Measurements from ENCODE around the gene EPHA3.

EPHA3 gene

DNA sequence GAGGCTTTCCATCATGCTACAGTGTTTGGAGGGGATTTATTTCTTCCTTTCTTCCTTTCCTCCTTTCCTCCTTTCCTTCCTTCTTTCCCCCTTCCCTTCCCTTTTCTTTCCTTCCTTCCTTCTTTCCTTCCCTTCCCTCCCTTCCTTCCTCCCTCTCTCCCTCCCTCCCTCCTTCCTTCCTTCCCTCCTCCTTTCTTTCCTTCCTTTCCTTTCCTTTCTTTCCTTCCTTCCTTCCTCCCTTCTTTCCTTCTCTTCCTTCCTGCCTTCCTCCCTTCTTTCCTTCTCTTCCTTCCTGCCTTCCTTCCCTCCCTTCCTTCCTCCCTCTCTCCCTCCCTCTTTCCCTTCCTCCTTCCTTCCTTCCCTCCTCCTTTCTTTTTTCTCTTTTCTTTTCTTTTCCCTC, 127.2 kb downstream of the EPHA3 start:
- DNase-seq = no peak

DNA sequence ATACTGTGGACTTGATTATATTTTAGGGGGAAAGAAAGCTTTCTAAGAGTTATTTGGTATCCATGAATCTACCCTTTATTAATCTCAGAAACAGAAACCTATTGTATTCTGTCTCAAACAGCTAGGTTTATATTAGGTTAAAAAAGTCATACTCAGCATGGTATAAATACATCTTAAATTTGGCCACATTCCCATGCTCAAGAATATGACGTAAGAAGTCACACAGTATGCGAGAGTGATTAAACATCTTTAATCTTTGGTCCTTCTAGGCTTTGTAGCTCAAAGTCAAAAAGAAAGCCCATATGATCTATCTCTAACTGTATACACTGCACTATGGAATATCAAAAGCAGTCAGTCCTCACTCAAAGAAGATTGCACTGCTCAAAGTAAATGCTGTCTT, 131.4 kb downstream of the EPHA3 start:
- DNase-seq = no peak

DNA sequence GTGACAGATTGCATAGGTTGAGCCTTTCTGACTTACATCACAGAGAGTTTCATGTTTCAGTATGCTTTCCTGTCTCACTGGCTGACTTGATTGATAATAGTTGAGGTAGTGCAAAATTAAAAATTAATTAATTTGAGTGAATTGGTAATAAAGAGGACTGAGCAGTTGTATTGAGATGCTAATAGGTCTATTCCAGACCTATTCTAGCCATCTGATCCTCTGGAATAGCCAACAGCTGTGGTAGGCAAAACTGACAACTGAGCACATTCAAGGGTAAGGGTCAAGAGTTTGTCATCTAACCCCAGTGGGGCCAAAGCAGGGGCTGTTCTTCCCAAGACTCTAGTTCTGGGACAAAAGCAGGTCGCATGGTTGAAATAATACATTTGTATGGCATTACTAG, 132.4 kb downstream of the EPHA3 start:
- DNase-seq = no peak

DNA sequence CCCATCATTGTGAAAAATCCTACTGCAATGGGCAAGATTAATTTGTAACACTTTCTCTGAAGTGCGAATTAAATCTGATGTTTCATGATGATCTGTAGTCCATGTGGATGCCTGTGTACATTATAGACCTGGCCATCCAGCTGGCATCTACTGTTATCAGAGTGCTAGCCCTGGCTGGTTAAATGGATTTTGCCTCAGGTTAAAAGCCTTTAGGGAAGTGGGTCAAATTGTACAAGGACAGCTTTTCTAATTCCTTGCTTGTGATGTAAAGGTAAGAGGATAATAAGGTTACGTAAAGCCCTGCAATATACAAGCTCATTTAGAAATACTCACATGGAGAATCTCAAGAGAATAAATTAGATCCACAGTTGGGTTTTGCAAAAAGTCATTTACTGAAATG, 138.2 kb downstream of the EPHA3 start:
- no peak for DNase-seq

DNA sequence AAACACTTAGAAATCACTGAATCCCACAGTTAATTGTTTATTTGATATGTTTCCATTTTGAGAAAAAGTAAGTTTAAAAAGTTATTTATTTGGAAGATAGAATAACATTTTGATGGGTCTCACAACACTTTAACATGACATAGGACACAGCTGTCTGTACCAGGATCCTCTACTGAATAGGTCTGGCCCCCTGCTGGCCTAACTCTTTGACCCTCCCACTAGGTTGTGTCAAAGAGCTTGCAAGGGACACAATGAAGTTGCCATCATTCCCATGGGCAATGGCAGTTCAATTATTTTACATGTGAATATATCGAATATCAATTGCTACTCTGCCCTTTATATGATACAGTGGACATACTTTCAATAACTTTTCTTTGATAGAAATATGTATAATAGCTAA, 138.9 kb downstream of the EPHA3 start:
- no peak for DNase-seq

DNA sequence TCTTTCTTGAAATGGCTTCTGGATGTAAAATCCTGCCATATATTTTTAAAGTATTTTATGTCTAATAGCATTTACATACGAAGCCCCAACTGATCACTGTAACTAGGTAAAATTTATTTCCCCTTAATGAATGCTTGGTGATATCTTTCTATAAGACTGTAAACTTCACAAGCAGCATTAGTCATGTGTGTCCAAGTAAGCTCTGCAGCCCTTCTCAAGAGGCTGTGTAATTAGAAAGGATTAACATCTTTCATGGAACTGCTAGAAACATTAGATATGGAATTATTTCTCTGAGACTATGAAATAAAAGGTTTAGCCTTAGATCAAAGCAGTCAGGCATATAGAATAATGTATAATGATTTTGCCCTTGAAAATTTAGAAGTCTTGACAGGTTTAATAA, 143.3 kb downstream of the EPHA3 start:
- DNase-seq = no peak

DNA sequence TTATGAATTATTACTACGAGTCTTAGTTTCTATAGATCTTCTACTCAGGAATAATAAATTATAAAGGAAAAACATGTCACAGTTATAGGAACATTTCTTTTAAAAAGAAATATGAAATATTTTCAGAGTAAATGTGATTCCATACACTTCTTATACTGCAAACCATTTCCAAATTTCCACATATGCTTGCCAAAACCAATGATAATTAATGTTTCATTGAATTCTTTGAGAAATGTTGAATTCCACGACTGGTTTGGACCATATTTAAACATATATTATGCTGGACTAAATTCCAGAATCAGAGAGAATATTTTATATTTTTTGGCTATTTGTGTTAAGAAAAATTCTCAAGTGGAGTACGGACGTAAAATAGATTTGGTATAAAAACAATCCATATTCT, 144.6 kb downstream of the EPHA3 start:
- no peak for DNase-seq

DNA sequence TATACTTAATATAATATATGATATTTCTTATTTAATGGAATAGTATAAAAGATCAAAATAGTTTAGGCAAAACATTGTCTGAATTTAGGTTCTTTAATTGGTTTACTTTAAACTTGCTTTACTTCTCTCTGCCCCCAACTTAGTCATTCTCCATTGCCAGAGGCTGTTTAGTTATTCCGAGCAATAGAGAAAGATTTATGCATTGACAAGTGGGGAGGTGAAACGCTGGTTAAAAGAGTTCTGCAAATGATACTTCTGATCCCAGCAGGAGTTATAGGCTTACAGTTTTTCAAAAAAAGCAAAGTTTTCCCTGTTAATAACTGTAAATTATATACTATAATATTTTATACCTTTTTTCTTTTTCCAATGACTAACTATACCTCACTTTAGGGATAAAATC, 145.4 kb downstream of the EPHA3 start:
- DNase-seq = no peak

DNA sequence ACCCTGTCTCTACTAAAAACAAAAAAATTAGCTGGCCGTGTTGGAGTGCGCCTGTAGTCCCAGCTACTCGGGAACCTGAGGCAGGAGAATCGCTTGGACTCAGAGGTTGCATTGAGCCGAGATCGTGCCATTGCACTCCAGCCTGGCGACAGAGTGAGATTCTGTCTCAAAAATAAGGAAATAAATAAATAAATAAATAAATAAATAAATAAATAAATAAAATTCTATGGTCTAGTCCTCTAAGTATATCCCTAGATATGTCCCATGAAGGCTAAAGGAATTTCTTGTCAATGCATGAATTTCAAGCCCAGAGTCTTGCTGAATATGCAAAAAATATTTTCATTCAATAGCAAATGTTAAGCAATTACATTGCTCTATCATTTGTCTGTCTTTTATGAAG, 149.0 kb downstream of the EPHA3 start:
- DNase-seq = no peak

DNA sequence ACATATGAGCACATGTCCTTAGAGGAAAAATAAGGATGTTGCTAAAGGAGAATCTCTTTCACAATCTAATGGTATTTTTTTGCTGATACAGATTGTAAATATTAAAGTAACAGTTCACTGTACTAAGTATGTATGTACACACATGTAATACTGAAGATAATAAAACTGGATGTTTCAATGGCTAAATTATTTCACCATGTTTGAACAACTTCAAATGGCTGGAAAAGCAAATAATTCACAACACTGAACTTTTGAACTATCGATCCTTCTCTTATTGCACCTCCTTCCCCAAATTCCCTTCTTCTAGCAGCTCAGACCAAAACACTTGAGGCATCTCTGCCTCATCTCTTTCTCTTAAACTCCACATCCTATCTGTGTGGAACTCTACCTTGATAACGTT, 149.5 kb downstream of the EPHA3 start:
- DNase-seq = no peak

DNA sequence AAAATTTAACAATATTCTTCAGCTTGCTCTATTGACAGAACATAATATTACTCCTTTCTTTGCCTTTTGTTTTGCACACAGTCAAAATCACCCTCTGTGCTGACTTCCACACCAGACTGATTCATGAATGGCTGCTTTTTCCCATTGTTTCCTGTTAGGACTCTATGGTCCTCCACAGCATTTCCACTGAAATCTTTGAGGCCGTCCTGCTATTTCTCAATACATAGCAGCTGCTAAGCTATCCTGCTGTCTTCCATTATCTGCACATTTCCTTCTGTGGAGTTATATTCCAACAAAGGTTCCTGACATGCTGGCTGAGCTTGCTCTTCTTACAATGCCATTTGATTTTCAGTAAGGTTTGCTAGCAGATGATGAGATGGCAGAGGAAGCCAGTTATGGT, 153.3 kb downstream of the EPHA3 start:
- no peak for DNase-seq

DNA sequence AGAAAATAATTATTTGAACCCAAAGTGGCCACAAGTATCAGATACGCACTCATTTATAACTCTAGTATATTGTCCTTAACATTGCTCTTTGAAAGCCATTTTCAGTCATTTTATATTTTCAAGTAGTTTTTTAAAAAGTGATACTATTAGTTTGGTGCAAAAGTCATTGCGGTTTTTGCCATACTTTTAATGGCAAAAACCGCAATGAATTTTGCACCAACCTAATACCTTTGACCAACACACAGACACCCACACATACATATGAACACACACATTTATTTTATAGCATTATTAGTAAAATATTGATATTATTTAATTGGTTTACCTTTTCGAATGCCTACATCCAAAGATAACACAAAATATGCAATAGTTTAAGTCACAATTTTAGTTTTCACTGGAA, 154.3 kb downstream of the EPHA3 start:
- no peak for DNase-seq

DNA sequence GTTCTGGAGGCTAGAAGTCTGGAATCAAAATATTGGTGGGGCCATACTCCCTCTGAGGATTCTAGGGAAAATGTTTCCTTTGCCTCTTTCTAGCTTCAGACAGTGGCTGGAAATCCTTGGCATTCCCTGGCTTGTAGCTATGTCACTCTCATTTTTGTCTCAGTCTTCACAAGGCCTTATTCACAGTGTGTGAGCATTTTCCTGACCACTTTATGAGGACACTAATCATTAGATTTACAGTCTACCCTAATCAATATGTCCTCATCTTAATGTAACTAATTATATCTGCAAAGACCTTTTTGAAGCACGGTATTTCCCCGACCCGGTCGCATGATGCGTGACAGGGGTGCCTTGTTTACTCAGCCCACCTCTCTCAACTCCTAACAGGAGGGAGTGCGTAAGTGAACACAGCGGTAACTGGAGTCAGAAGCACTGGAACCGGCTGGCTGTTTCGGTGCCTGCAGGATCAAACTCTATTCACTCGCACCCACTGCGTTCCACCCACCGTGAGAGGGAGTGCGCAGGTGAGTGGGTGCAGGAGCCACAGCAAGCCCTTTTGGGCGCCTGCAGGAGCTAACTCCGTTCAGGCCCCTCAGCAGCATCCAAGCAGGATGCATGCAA, 155.0 kb downstream of the EPHA3 start:
- no peak for DNase-seq

DNA sequence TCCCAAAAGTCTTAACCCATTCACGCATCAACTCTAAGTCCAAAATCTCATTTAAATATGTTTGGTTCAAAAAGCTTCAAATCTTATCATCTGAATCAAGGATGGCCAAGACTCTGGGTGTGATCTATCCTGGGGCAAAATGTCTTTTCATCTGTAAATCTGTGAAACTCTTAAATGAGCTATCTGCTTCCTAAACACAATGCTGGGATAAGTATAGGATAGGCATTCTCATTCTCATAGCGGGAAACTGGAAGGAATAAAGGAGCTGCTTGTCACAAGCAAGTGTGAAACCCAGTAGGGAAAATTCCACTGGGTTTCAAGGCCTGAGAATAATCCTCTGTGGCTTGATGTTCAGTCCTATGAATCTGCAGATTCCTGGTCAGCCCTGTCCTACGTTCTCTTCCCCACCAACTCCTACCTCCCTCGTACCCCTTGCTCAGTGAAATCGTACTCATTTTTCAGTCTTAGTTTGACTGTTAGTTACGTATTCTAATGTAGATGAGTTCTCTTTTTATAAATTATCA, 156.7 kb downstream of the EPHA3 start:
- no peak for DNase-seq

DNA sequence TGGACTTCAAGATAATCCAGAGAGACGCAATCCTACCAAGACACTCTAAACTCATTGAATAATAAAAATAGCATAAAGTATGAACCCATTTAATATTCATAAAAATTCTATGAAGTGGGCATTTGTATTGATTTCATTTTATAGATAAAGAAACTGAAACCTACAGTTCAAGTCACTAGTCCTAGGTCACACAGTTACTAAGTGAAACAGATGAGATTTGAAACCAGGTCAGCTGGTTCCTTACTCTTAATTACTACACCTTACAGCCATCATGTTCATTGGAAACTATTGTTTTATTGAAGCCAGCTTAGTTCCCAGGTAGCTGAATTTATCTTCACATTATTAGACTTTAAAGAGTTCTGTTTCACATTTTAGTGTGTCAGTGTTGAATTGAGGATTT, 158.7 kb downstream of the EPHA3 start:
- DNase-seq = no peak

DNA sequence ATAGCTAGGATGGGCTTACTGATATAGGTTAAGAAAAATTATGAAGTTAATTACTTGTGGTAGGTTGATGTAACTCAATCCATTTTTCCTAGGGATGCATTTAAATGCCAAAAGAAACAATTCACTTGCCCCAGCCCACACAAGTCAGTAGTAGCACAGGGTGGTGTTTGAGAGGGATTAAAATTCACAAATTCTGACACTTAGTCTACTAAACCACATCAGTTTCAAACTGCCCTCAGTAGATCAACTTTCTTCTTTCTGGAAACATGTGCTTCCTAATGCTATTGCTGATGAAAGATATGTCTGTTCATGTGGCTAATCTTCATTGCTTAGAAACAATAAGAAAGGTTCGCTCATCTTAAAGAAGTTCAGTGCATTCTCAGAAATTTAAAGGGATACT, 160.6 kb downstream of the EPHA3 start:
- DNase-seq = no peak

DNA sequence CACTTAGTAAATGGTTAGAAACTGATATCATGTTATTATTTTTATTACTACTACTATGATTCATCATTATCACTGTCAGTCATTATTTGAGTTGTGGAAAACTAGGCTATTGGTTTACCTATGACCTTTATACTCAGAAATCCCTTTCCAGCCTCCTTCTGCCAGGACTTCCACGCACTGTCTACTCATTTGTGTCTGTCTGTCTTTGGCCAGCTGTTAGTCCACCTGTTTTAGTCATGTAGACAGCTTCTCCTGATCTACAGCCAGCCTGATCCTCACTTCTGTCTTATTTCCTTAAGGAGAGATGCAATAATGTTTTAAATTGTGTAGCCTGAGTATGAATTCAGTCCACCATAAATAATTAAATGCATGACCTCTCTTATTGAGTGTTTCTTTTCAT, 162.8 kb downstream of the EPHA3 start:
- DNase-seq = no peak

DNA sequence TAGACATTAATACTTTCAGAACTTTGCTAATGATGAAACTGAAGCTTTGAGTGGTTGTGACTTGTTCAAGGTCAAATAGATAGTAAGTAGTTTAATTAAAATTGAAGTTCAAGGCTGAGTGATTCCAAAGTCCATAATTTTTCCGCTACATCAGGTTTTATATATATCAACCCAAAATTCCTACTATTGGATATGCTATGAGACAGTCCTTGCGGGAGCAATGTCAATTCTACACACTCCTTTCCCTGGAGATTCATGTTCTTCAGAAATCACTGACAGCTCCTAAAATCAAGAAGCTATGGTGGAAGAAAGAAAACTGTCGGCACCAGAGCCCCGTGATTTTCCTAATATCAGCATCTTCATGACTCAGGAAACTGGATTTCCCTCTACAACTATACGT, 167.6 kb downstream of the EPHA3 start:
- no peak for DNase-seq

DNA sequence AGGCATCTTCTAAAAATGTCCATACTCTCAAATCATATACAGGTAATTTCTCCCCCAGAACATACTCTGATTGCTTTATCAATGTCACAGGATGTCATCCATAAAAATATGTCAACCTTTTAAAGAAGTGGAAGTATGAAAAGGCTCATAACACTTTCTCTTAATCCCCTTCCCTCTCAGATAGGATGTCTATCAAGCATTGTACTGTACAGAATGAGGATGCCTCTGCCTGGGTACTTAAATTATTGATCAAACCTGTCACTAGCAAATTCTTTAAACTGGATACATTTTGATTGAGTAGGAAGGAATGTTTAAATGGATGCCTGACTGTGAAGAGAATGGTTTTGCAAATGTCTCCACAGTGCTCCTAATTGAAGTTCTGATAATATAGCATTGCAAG, 168.7 kb downstream of the EPHA3 start:
- DNase-seq = no peak

DNA sequence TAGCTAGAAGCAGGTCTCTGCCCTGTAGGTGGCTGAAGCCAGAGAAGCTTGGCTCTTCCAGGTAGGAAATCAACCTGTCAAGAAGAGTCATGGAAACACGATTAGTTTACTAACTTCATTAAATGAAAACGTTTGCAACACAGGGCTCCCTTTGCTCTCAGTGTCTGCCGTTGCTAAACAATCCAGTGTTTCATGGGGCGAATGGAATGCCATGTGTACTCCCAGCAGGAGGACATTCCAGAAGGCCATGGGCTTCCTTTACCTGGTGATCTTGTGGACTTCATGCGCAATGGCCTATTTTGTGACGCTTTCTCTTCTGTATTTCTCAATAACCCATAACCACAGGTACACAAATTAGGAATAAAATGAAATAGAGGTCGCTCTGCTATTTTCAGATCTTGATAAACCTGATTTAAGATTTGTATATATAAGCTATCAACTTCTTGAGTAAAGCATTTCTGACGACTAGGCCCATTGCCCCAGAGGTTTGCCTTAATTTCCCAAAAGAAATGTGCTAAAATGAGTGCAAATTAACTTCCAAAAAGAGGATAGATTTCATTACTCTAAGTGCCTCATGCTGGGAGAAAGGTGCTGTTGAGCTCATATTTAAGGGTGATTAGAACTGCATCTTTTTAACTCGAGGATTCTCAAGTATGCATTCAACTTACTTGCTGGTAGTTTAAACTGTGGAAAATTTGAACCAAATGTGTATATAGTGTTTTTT, 171.0 kb downstream of the EPHA3 start:
- DNase-seq = no peak

DNA sequence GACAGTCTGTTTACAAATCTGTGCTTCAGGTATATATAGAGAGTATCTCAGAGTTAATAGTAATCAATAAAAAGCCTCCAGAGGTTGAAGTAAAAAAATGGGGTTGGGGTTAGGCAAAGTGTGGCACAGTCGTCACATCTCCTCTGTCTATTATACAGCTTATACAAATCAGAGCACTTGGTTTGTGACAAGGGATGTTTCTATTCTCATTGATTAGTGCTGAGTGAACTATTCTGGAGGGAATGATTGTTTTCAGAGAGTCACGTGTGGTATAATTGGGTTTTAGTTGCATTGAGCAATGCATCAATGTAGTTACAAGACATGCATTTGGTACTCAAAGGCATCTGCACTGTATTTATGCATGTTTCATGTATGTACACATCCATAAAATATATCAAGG, 172.9 kb downstream of the EPHA3 start:
- no peak for DNase-seq

DNA sequence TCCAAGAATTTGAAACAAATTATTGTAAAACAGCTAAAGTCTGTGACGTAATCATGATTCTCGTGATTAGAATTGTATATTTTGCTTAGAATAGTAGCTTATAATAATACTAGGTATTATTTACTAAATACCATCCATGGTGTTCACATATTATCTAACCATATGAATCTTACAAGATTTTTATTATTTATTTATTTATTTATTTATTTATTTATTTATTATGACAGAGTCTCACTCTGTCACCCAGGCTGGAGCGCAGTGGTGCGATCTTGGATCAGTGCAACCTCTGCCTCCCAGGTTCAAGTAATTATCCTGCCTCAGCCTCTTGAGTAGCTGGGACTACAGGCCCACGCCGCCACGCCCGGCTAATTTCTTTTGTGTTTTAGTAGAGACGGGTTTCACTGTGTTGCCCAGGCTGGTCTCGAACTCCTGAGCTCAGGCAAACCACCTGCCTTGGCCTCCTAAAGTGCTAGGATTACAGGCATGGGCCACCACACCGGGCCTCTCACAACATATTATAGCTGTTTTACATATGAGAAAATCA, 173.5 kb downstream of the EPHA3 start:
- DNase-seq = no peak

DNA sequence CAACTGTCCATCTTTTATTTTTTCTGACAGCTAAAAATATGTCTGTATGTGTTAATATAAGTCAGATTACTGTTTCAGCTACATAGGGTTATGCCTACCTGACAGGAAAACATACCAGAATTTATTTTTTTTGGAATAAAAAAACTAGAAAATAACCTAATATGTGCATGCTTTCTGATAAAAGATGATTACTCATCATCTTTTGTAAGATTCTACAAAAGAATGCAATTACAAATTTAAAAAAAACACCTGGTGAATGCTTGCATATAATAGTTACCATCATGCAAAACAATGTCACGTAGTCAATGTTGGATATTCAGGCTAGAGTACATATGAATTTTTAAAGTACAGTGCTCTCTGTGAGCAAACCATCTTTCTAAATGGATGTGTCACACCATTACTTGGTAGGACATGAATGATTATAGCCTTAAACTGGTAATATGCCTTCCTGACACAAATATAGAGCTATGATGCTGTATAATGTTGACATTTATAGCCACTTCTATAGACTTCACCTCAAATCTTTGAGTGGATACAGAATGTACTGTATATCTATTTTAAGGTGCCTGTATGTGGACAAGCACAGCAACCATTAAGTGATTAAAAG, 180.6 kb downstream of the EPHA3 start:
- DNase-seq = no peak

DNA sequence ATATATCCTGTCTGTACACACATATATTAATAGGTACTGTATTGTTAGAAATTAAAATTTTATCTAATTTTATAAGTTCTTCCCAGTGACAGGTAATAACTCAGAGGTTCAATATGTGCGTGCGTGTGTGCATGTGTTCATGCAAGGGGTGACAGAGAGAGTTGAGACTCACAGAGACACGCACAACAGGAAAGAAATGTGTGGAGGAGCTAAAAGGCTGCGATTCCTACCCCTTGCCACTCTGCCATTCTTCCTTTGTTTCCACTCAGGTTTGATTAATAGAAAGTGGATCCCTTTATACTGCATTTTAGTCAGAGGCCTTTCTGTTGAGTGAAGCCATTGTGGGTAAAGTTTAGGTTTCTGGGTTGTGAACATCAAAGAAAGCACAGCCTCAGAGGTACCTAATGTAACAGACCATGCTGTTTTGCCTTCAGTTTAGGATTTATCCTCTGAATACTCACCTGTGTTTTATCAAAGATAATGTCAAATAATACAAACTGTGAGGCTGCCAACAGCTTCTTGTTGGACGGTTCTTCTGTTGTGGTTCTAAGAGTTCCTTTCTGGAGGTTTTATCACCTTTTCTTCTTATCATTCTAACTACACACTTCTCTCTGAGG, 182.3 kb downstream of the EPHA3 start:
- no peak for DNase-seq

Measured in activated gamma-delta T cell (primary cell).